HEK293 (cell line): ENCODE measurements around the gene TMEM263.

Source experiments
- CTCF ChIA-PET: fragments of 350-600 bp; formaldehyde crosslinking; extraction: SDS; loops from one replicate; lab custom pipeline; 2021; ENCODE audit warnings: antibody characterized with exemption; lab: Yijun Ruan, JAX
- POLR2A ChIA-PET: fragments of 300-600 bp; formaldehyde crosslinking; extraction: SDS; loops from one replicate; lab custom pipeline; 2020; ENCODE audit warnings: antibody characterized with exemption, inconsistent platforms; lab: Yijun Ruan, JAX
- H3K27ac ChIP-seq: fragments of 200-500 bp; sonication (Bioruptor generic); 2 replicates; pipeline ENCODE4 v1.5.1; 2014; ENCODE audit warnings: low read depth, low read length, control low read depth, inconsistent platforms; ENCODE audit errors: extremely low read depth
- H3K36me3 ChIP-seq, 2 experiments: fragments of 200-500 bp in 1 of 2; sonication (Bioruptor generic) in 1 of 2; 1 replicate in 1 of 2; 2 replicates in 1 of 2; pipeline ENCODE4 v1.5.1; 2014 to 2017; ENCODE audit warnings: inconsistent platforms in 2 of 2, low read length in 2 of 2; ENCODE audit not compliant: control insufficient read depth in 2 of 2, insufficient read depth in 1 of 2
- H3K4me1 ChIP-seq: fragments of 200-500 bp; sonication (Bioruptor generic); 2 replicates; pipeline ENCODE4 v1.5.1; 2014; ENCODE audit warnings: mild to moderate bottlenecking, low read length, inconsistent platforms; ENCODE audit not compliant: control insufficient read depth, insufficient read depth
- H3K4me3 ChIP-seq: 2 replicates; pipeline ENCODE4 v1.5.1; 2011; ENCODE audit warnings: low read depth, mild to moderate bottlenecking, control low read depth, low read length, moderate library complexity
- H3K9me3 ChIP-seq: fragments of 200-500 bp; sonication (Bioruptor generic); 2 replicates; pipeline ENCODE4 v1.5.1; 2014; ENCODE audit warnings: low read depth, low read length, inconsistent platforms; ENCODE audit not compliant: control insufficient read depth, insufficient read depth
- BCL11A ChIP-seq: fragments of 450-650 bp; formaldehyde crosslinking; IDR thresholded peaks from 2 replicates; pipeline ENCODE4 v1.5.1; 2016; ENCODE audit warnings: low read depth, missing biosample characterization, missing genetic modification characterization
- GLIS2 ChIP-seq: fragments of 450-650 bp; formaldehyde crosslinking; IDR thresholded peaks from 2 replicates; pipeline ENCODE4 v1.5.1; 2016; ENCODE audit warnings: missing biosample characterization, missing genetic modification characterization
- REST ChIP-seq: fragments of 450-650 bp; formaldehyde crosslinking; IDR thresholded peaks from 2 replicates; pipeline ENCODE4 v1.5.1; 2016; ENCODE audit warnings: missing biosample characterization, missing genetic modification characterization
- SP2 ChIP-seq: fragments of 450-650 bp; formaldehyde crosslinking; IDR thresholded peaks from 2 replicates; pipeline ENCODE4 v1.5.1; 2016; ENCODE audit warnings: missing biosample characterization, missing genetic modification characterization
- SP7 ChIP-seq: fragments of 450-650 bp; formaldehyde crosslinking; IDR thresholded peaks from 2 replicates; pipeline ENCODE4 v1.5.1; 2016; ENCODE audit warnings: missing biosample characterization, missing genetic modification characterization
- YY1 ChIP-seq: fragments of 450-650 bp; formaldehyde crosslinking; IDR thresholded peaks from 2 replicates; pipeline ENCODE4 v1.5.1; 2018; ENCODE audit warnings: missing biosample characterization, missing genetic modification characterization
- ZBTB17 ChIP-seq: fragments of 450-650 bp; formaldehyde crosslinking; IDR thresholded peaks from 2 replicates; pipeline ENCODE4 v1.5.1; 2016; ENCODE audit warnings: missing biosample characterization, missing genetic modification characterization
- ZBTB44 ChIP-seq: fragments of 450-650 bp; IDR thresholded peaks from 2 replicates; pipeline ENCODE4 v1.5.1; 2018; ENCODE audit warnings: missing biosample characterization, mild to moderate bottlenecking, missing genetic modification characterization
- ZBTB6 ChIP-seq: fragments of 450-650 bp; formaldehyde crosslinking; IDR thresholded peaks from 2 replicates; pipeline ENCODE4 v1.5.1; 2017; ENCODE audit warnings: missing biosample characterization, missing genetic modification characterization
- ZFHX2 ChIP-seq: fragments of 450-650 bp; formaldehyde crosslinking; conservative IDR thresholded peaks from 2 replicates; pipeline ENCODE4 v1.5.1; 2016; ENCODE audit warnings: missing biosample characterization, missing genetic modification characterization
- ZNF398 ChIP-seq: fragments of 450-650 bp; formaldehyde crosslinking; IDR thresholded peaks from 2 replicates; pipeline ENCODE4 v1.5.1; 2017; ENCODE audit warnings: missing biosample characterization, missing genetic modification characterization
- ZNF48 ChIP-seq: fragments of 450-650 bp; formaldehyde crosslinking; IDR thresholded peaks from 2 replicates; pipeline ENCODE4 v1.5.1; 2016; ENCODE audit warnings: missing biosample characterization, missing genetic modification characterization
- ZNF629 ChIP-seq: fragments of 450-650 bp; formaldehyde crosslinking; IDR thresholded peaks from 2 replicates; pipeline ENCODE4 v1.5.1; 2017; ENCODE audit warnings: missing biosample characterization, missing genetic modification characterization
- ZSCAN18 ChIP-seq: fragments of 450-650 bp; formaldehyde crosslinking; IDR thresholded peaks from 2 replicates; pipeline ENCODE4 v1.5.1; 2016; ENCODE audit warnings: missing biosample characterization, missing genetic modification characterization

The TMEM263 gene

GRCh38 chr12:106955377-106956047 lies at the start of gene TMEM263 (continued):
- TF ChIP-seq ZBTB44 (tag by site-specific recombination) (peak; percentile 46; the same call in 1 of the 2 replicates), ZSCAN18 (0 out of 2 replicates have a peak, but pooled peaks have one; percentile 51), ZFHX2 (tag by site-specific recombination) (peak; percentile 96), GLIS2 (tag by site-specific recombination) (peak; percentile 100), ZBTB6 (tag by site-specific recombination) (peak; percentile 94), YY1 (tag by site-specific recombination) (peak; percentile 53; the same call in 1 of the 2 replicates), BCL11A (tag by site-specific recombination) (no peak), ZNF398 (tag by site-specific recombination) (peak; percentile 46; the same call in 1 of the 2 replicates), ZNF48 (tag by site-specific recombination) (no peak), ZBTB17 (tag by site-specific recombination) (peak; percentile 26; the same call in 1 of the 2 replicates), ZNF629 (tag by site-specific recombination) (peak; percentile 79), SP7 (tag by site-specific recombination) (peak; percentile 55), REST (tag by site-specific recombination) (no peak)

GRCh38 chr12:106906715-106907114 lies 49.0 kb upstream of the TMEM263 start:
- ChIA-PET CTCF (interaction anchor here (0.7 to 1.4 kb wide), 3 partner anchors 12 to 680 kb away, joined by 3 to 4 read pairs (median 3); no protein-coding TSS in a partner anchor), POLR2A (no interaction called here)
- no peaks in the 10 kb centered on the region for H3K36me3 ChIP-seq
- H3K4me1 ChIP-seq, result no peaks in the 10 kb centered on the region
- no peak for TF ChIP-seq SP2 (tag by site-specific recombination)
- H3K9me3 ChIP-seq, result no peaks in the 10 kb centered on the region
- no peak overlapping the region for H3K27ac ChIP-seq
- no peak overlapping the region for H3K4me3 ChIP-seq
